ENCODE measurements around the gene RELN.

Gene RELN

GRCh38 chr7:103686763-103687162, 302.7 kb downstream of the RELN start:
- no peak for DNase-seq

GRCh38 chr7:103686064-103686463, 303.4 kb downstream of the RELN start:
- DNase-seq = no peak

- DNase-seq = no peak
These were observed 303.8 kb downstream of the RELN start for GRCh38 chr7:103685646-103686045.

- no peak for DNase-seq
These were observed 306.1 kb downstream of the RELN start for GRCh38 chr7:103683348-103683747.

- no peak for DNase-seq
These were observed 309.0 kb downstream of the RELN start for GRCh38 chr7:103680161-103681144.

- no peak for DNase-seq
These were observed 310.0 kb downstream of the RELN start for GRCh38 chr7:103679151-103680132.

- no peak for DNase-seq
These were observed 321.0 kb downstream of the RELN start for GRCh38 chr7:103668279-103668941.

GRCh38 chr7:103666326-103666725, 323.1 kb downstream of the RELN start:
- no peak for DNase-seq

- DNase-seq = no peak
These were observed 324.9 kb downstream of the RELN start for GRCh38 chr7:103664577-103664976.

GRCh38 chr7:103660455-103661371, 328.7 kb downstream of the RELN start:
- DNase-seq = no peak

- DNase-seq = no peak
These were observed 331.1 kb downstream of the RELN start for GRCh38 chr7:103658055-103659005.

- no peak for DNase-seq
These were observed 332.0 kb downstream of the RELN start for GRCh38 chr7:103657474-103657894.

- DNase-seq = no peak
These were observed 333.2 kb downstream of the RELN start for GRCh38 chr7:103656221-103656620.

GRCh38 chr7:103651593-103652377, 337.7 kb downstream of the RELN start:
- DNase-seq = no peak

GRCh38 chr7:103649052-103649451, 340.4 kb downstream of the RELN start:
- DNase-seq = no peak

- no peak for DNase-seq
These were observed 341.3 kb downstream of the RELN start for GRCh38 chr7:103648135-103648534.

GRCh38 chr7:103644319-103644718, 345.1 kb downstream of the RELN start:
- no peak for DNase-seq

Measured in hypothalamus (tissue), 51 donors.